A549 treated with RU486 at 1 μM for 4 hours (cell line): ENCODE measurements around the gene PPP1R12C. TPM values are rescaled to one million over a fixed set of nuclear protein-coding genes. Genes with fewer than 3 reads are reported as not detected.

Experiments
- total RNA-seq: library from RNA; stranded (reverse); fragments of 200-300 nt; extraction: Qiagen RNA extraction; gene quantifications from 5 replicates; pipeline ENCODE4 v1.2.3, GENCODE V29; 2022; ENCODE audit warnings: low read depth

The PPP1R12C gene
- total RNA-seq: 58.4 to 86.7 TPM (median 84.2 TPM) in 5 replicates

DNA sequence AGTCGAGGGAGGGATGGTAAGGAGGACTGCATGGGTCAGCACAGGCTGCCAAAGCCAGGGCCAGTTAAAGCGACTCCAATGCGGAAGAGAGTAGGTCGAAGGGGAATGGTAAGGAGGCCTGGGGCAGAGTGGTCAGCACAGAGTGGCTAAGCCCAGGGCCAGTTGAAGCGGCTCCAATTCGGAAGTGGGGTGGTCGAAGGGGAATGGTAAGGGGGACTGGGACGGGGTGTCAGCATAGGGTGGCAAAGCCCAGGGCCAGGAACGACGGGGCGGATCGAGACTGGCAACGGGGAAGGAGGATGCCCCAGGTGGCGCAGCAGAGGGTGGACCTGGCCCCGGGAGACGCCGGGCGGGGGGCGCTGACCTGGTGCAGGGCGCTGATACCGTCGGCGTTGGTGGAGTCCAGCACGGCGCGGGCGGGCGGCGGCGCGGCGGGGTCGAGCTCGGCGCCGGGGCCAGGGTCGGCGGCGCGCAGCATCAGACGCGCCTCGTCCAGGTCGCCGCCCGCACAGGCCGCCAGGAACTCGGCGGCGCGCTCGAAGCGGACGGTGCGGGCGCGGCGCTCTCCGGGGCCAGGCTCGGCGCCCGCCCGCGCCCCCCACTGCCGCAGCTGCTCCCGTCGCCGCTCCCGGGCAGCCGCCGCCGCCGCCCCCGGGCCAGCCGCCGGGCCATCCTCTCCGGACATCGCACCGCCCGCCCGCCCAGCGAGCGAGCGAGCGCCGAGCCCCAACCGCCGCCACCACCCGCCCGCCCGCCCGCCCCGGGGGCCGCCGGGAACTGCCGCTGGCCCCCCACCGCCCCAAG, at the start of gene PPP1R12C:
Gene PPP1R12C (minus strand): TSS at position 779 of the 804 bp plus-strand sequence. CDS start 94 bp downstream, at position 685.

DNA sequence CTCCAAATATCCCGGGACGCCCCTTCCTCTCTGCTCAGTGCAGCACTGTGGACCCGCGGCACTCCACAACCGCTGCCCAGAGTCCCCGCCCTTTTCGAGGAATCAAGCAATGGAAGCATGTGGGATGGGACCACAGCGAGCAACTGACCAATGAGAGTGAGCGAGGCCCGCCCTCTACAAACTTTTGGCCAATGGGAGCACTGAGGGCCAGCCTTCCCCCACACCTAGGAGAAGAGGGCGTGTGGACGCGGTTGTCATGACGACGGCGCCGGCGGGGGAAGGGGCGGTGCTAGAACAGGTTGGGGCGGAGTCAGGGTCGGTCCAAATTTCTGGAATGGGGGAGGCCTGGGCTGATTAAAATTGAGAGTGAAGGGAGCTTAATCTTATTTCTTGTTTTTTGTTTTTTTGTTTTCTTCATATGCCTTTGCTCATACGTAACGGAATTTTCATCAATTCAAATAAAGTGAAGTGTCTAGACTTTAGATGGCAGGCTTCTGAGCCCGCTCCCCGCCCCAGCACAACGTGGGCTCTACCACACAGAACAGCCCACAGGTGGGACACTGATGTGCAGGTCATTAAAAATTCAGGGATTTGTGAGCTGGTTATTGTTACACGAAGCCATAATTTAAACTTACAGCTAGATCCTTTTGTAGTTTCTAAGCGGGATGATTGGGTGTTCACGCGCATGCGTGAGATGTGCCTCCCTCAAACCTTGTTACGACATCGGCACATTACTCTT, 49.3 kb upstream of the PPP1R12C start, which contains the start of gene DNAAF3:
Gene DNAAF3 (minus strand): TSS at position 84 of the 739 bp plus-strand sequence. CDS start 200 bp downstream, outside the sequence.

DNA sequence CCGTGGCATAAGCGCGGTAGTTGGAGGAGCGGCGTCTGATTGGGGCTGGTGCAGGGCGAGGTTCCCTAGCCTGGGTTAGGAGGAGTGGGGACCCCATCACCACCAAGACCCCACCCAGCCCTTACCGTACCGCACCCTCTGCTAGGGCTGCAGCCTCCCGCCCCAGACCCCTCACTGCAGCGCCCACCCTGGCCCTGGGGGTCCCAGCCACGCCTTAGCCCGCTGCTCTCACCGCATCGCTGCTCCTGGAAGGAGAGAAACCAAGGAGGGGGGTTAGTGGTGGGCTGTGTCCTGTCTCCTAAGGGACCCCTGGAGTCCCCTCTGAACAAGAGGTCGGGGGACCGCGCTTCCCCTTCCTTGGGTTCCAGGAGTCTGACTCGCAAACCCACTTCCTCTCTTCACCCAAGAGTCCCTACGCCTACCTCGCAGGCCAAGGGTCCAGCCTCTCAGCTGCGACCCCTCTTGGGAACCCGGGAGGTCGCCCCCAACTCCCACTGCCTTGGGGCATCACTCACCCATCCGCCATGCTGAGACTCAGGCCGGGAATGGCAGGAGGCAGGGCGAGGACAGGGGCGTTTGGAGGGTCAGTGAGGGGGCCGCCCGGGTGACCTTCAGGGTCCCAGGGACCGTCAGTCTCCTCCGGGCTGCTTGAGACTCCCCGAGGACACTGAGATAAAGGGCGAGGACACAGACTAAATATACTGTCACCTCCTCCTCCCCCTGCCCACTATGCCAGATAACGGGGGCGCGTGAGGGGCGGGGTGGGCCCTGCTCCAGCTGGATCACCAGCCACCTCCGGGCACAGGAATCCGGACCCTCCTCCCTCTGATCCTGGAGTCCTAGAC, 39.8 kb upstream of the PPP1R12C start, which contains the start of gene TNNI3:
Gene TNNI3 (minus strand): TSS at position 669 of the 845 bp plus-strand sequence. CDS start 143 bp downstream, at position 526.

DNA sequence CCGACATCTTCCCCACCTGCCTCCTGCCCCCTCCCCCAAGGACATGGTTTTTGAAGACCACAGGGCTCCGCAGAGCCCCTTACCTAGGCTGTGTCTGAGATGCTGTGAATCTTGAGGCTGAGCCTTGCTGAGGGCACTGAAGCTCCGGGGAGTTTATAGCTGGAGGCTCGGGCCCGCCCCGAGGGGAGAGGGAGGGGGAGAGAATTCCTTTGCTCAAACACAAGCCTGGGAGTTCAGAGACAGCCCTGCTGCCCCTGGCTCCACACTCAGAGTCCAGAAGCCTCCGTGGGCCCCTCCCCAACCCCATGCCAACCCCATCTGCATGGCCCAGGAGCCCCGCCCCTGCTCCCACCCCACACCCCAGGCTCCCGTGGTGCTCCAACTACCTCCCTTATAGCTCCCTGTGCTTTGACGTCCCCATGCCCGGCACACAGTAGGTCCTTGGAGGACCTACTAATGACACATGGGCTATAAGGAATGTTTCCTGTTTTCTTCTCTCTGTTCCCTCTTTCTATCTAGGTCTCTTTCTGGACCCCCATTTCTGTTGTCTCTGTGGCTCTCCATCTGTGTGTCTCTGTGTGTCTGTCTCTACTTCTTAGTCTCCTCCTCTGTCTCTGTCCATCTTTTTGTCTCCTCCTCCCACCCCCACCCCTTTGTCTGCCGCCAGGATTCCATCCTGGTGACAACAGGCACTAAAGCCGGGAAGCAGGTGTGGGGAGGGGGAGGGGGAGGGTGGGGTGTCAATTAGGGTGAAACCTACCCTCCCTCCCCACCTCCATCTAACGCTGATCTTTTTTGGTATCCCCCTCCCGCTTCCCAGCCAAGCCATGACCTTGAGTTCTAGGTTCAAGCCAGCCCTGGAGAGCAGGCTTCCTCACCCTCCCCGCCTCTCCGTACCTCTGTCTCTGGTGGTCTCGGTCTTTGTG, 31.9 kb upstream of the PPP1R12C start, which contains the start of gene TNNT1:
Gene TNNT1 (minus strand): TSS at position 129 of the 926 bp plus-strand sequence. CDS start 2,049 bp downstream, outside the sequence.

DNA sequence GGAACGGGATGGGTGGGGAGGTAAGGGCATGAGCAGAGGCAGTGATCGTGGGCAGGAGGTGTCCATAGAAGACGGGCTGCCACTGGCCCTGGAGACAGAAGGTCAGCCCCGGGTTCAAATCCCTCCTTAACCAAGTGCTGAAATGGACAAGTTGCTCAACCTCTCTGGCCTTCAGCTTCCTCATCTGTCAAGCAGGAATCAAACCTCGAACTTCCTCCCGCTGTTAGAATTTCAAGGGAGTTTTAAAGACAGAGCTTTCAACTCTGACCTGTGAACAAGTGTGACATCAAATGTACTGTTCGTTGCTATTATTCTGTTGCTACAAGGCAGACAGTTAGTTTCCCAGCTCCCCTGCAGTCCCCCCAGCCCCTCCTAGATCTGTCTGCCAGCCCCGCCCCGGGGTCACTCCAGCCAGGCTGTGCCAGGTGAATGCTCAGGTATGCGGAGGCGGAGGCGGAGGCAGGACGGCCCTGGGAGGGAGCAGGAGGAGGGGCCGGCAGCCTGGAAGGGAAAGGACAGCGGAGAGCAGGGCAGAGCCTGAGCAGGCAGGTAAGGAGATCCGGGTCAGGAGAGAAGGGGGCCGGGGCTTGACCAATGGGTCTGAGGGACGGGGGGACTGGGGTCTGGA, 42.0 kb downstream of the PPP1R12C start, which contains the start of gene EPS8L1:
Gene EPS8L1 (plus strand): TSS at position 499 of the 628 bp plus-strand sequence. CDS start 576 bp downstream, outside the sequence.

DNA sequence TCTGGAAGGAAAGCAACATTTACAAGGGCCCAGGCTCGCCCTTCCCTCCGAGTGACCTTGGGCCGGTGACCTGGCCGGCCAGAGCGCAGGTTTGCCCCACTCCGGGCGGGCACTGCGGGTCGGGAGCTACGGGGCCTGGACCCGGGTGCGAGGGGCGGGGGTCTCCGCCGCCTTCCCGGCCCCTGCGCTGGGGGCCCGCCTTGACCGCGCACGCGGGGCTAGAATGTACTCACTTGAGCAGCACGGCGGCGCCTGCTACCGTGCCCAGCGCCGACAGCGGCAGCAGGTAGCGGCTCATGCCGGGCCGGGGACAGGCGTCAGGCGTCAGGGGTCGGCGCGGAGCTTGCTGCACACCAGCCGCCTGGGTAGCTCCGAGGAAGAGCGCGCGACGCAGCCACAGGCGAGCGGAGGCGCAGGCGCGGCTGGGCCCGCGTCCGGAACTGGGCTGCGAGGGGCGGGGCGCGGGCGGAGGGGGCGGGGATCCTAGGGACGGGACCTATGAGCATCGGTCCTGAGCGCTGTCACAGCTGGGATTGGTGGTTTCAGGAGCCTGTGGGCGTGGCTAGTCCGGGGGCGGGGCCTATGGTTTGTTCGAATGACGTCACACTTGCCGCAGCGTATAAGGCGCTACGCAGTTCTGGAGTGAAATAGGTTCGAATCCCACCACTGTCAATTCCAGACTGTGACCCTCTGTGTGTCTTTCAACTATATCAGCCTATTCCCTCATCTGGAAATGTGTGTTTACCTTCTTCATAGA, 54.5 kb downstream of the PPP1R12C start, which contains the start of gene RDH13:
Gene RDH13 (minus strand): TSS at position 414 of the 757 bp plus-strand sequence. CDS start 116 bp downstream, at position 298.

Other genes starting within 250 kb of the PPP1R12C start
- not detected in 5 replicates for gene FCAR, start 243.4 kb downstream of the PPP1R12C start, total RNA-seq
- not detected in 5 replicates for gene NCR1, start 211.5 kb downstream of the PPP1R12C start, total RNA-seq
- gene NLRP7, start 170.1 kb downstream of the PPP1R12C start, total RNA-seq: not detected in 5 replicates
- 24.0 to 26.8 TPM (median 25.2 TPM) in 5 replicates for gene NLRP2, start 151.3 kb downstream of the PPP1R12C start, total RNA-seq
- gene GP6, start 79.4 kb downstream of the PPP1R12C start, total RNA-seq: 0.07 to 0.22 TPM (median 0.10 TPM) in 5 replicates
- gene RDH13, start 54.5 kb downstream of the PPP1R12C start, total RNA-seq: 16.7 to 22.3 TPM (median 21.3 TPM) in 5 replicates
- 4.6 to 5.7 TPM (median 5.2 TPM) in 5 replicates for gene EPS8L1, start 41.8 kb downstream of the PPP1R12C start, total RNA-seq
- 116 to 151 TPM (median 125 TPM) in 5 replicates for gene TNNT1, start 31.6 kb upstream of the PPP1R12C start, total RNA-seq
- gene TNNI3, start 40.1 kb upstream of the PPP1R12C start, total RNA-seq: 6.5 to 8.7 TPM (median 7.6 TPM) in 5 replicates
- 5.2 to 8.6 TPM (median 7.0 TPM) in 5 replicates for gene DNAAF3, start 49.0 kb upstream of the PPP1R12C start, total RNA-seq
- 3.3 to 7.7 TPM (median 4.1 TPM) in 5 replicates for gene SYT5, start 62.7 kb upstream of the PPP1R12C start, total RNA-seq
- 3.7 to 5.2 TPM (median 4.3 TPM) in 5 replicates for gene PTPRH, start 91.9 kb upstream of the PPP1R12C start, total RNA-seq
- gene TMEM86B, start 111.1 kb upstream of the PPP1R12C start, total RNA-seq: 3.3 to 5.6 TPM (median 5.2 TPM) in 5 replicates
- 90.1 to 134 TPM (median 119 TPM) in 5 replicates for gene PPP6R1, start 141.4 kb upstream of the PPP1R12C start, total RNA-seq
- gene HSPBP1, start 162.5 kb upstream of the PPP1R12C start, total RNA-seq: 119 to 147 TPM (median 136 TPM) in 5 replicates
- gene BRSK1, start 166.4 kb upstream of the PPP1R12C start, total RNA-seq: 2.8 to 5.2 TPM (median 3.7 TPM) in 5 replicates
- gene TMEM150B, start 207.7 kb upstream of the PPP1R12C start, total RNA-seq: 0.13 TPM in 1 of 5 replicates, not detected in the others
- gene KMT5C, start 222.2 kb upstream of the PPP1R12C start, total RNA-seq: 5.2 to 10.5 TPM (median 8.2 TPM) in 5 replicates
- 0.50 to 4.3 TPM (median 1.4 TPM) in 5 replicates for gene COX6B2, start 237.1 kb upstream of the PPP1R12C start, total RNA-seq
- gene GARIN5B, start 245.6 kb upstream of the PPP1R12C start, total RNA-seq: 0.06 to 0.19 TPM (median 0.14 TPM) in 4 of 5 replicates, not detected in the other